BLaER1 (cell line): ENCODE data around the gene SYDE2.
"Not testable (repeated sequence)": the region's sequence is repeated elsewhere in the genome, so short reads cannot be mapped to it uniquely, and the experiment has no call there.

ENCODE experiments used
- H3K27ac ChIP-seq: shearing (Covaris generic); formaldehyde crosslinking; 2 replicates; pipeline ENCODE4 v1.8.1; 2022
- H3K27me3 ChIP-seq: shearing (Covaris generic); formaldehyde crosslinking; 2 replicates; pipeline ENCODE4 v1.8.1; 2022
- H3K36me3 ChIP-seq: shearing (Covaris generic); formaldehyde crosslinking; 2 replicates; pipeline ENCODE4 v1.8.1; 2022
- H3K4me1 ChIP-seq: shearing (Covaris generic); formaldehyde crosslinking; 2 replicates; pipeline ENCODE4 v1.8.1; 2022
- H3K4me2 ChIP-seq: shearing (Covaris generic); formaldehyde crosslinking; 2 replicates; pipeline ENCODE4 v1.8.1; 2022
- H3K4me3 ChIP-seq: shearing (Covaris generic); formaldehyde crosslinking; 2 replicates; pipeline ENCODE4 v1.8.1; 2022
- H3K9ac ChIP-seq: shearing (Covaris generic); formaldehyde crosslinking; 2 replicates; pipeline ENCODE4 v1.8.1; 2022
- H3K9me3 ChIP-seq: shearing (Covaris generic); formaldehyde crosslinking; 2 replicates; pipeline ENCODE4 v1.8.1; 2022
- H4K20me1 ChIP-seq: shearing (Covaris generic); formaldehyde crosslinking; 2 replicates; pipeline ENCODE4 v1.8.1; 2022
- Cebpa-rat ChIP-seq: shearing (Covaris generic); IDR thresholded peaks from 2 replicates; pipeline ENCODE4 v1.8.1; 2022

Gene SYDE2

DNA sequence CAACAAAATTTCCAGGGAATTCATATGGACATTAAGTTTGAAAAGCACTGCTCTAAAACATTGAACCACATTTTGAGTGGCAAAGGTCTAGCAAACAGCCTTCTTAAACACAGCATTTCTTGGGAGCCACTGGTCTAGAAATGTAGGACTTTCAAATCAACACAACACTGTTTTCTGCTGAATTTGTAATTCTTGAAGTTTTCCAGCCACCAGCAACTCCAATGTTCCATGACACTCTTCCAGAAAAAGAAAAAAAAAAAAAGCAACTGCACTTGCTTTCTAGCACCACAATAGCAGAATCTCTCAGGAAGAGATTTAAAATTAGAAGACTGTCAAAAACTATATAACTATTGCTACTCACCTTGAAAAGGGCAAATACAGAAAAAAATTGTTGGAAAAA is 4.5 kb downstream of the SYDE2 start:
- no peaks in the 10 kb centered on the region for H3K36me3 ChIP-seq

DNA sequence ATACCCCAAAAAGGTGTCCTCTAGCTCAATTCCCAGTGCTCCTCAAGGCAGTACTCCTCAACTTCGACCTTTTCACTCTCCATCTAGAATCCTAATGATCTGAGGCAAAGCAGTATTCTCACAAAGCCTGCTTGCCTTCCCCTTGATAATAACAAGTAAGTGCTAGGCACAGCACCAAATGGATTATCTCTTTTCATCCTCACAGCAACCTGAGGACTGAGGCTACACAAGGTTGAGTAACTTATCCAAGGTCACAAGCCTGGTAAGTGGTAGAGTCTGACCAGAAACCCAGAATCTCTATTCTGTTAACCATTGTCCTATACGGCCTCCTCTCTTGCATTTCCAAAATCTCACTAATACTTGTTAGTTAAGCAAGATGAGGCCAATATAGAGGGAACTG is 5.1 kb downstream of the SYDE2 start:
- no peak overlapping the region for H3K27ac ChIP-seq
- no peak overlapping the region for H3K4me3 ChIP-seq
- H4K20me1 ChIP-seq, result peaks cover 13% of the 10 kb centered on the region
- peaks cover 6% of the 10 kb centered on the region; the same call in 1 of the 2 replicates for H3K4me1 ChIP-seq
- H3K9me3 ChIP-seq, result no peaks in the 10 kb centered on the region
- no peak overlapping the region for H3K4me2 ChIP-seq
- TF ChIP-seq Cebpa-rat, result no peak
- H3K9ac ChIP-seq, result no peak overlapping the region
- peaks cover 28% of the 10 kb centered on the region for H3K27me3 ChIP-seq
- no peaks in the 10 kb centered on the region for H3K36me3 ChIP-seq

More for the DNA sequence above, 4.5 kb downstream of the SYDE2 start:
- TF ChIP-seq Cebpa-rat, result no peak
- Histone ChIP-seq H3K9ac (no peak overlapping the region), H3K4me3 (no peak overlapping the region), H4K20me1 (peaks cover 19% of the 10 kb centered on the region), H3K27ac (no peak overlapping the region), H3K4me2 (no peak overlapping the region), H3K4me1 (peaks cover 8% of the 10 kb centered on the region; the same call in 1 of the 2 replicates), H3K27me3 (peaks cover 34% of the 10 kb centered on the region), H3K9me3 (no peaks in the 10 kb centered on the region)

DNA sequence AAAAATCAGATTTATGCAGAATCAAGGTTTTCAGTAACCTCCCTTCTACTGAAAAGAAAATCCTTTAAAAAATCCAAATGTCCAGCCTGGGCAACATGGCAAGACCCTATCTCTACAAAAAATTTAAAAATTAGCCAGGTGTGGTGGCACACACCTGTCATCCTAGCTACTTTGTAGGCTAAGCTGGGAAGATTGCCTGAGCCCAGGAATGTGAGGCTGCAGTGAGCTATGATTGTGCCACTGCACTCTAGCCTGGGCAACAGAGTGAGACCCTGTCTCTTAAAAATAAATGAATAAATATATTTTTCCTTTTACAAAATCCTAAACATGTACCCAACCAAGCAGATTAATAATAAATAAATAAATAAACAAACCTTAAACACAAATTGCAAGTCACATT is 8.7 kb downstream of the SYDE2 start:
- H3K4me3 ChIP-seq, H3K27me3 ChIP-seq, H3K9ac ChIP-seq, H3K9me3 ChIP-seq, H3K36me3 ChIP-seq, H3K4me2 ChIP-seq, H4K20me1 ChIP-seq, H3K27ac ChIP-seq, H3K4me1 ChIP-seq: not testable (repeated sequence)

DNA sequence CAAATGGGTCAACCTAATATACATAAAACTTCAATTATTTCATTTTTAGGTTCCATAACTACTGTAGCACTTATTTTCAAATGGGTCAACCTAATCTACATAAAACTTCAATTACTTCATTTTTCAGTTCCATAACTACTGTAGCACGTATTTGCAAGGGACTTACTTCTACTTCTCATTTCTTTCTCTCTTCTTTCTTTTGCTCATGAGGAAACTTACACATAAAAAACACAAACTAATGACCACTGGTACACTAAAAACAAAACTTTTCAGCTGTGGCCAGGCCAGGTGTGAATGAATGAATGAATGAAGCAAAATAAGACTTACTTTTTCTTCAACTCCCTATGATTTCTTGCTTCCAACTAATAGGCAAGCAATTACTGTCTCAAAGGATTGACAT is 11.7 kb downstream of the SYDE2 start:
- H3K27me3 ChIP-seq, result no peaks in the 10 kb centered on the region
- H3K4me3 ChIP-seq, result no peak overlapping the region
- no peaks in the 10 kb centered on the region for H3K4me1 ChIP-seq
- H3K27ac ChIP-seq, result no peak overlapping the region
- no peak overlapping the region for H3K9ac ChIP-seq
- no peaks in the 10 kb centered on the region for H3K36me3 ChIP-seq
- no peaks in the 10 kb centered on the region for H4K20me1 ChIP-seq
- no peak overlapping the region for H3K4me2 ChIP-seq
- TF ChIP-seq Cebpa-rat, result no peak
- no peaks in the 10 kb centered on the region for H3K9me3 ChIP-seq

DNA sequence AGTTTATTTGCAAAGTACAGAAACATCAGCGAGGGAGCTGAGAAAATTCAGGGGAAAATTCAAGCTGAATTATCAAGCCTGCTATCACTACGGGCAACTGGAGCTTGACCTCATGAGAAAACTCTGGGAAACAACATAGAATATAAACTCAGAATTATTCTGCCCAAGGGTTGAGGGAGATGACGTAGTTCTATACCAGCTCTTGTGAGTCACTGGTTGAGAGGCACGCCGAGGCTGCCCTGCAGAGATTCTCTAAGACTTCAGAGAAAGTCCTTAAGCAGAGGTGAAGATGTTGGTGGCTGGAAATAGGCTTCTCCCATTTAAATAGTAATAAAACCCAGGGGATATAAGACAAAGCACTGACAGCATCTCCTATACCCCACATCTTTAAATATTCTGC is 12.3 kb downstream of the SYDE2 start:
- Histone ChIP-seq H3K36me3 (no peaks in the 10 kb centered on the region), H3K9me3 (no peaks in the 10 kb centered on the region), H3K4me2 (no peak overlapping the region), H3K27me3 (no peaks in the 10 kb centered on the region), H3K9ac (no peak overlapping the region), H4K20me1 (no peaks in the 10 kb centered on the region), H3K4me1 (no peaks in the 10 kb centered on the region), H3K4me3 (no peak overlapping the region), H3K27ac (no peak overlapping the region)
- no peak for TF ChIP-seq Cebpa-rat

DNA sequence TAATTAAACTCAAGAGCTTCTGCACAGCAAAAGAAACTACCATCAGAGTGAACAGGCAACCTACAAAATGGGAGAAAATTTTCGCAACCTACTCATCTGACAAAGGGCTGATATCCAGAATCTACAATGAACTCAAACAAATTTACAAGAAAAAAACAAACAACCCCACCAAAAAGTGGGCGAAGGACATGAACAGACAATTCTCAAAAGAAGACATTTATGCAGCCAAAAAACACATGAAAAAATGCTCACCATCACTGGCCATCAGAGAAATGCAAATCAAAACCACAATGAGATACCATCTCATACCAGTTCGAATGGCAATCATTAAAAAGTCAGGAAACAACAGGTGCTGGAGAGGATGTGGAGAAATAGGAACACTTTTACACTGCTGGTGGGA is 13.8 kb downstream of the SYDE2 start:
- H3K4me1 ChIP-seq, H3K9me3 ChIP-seq: not testable (repeated sequence)

DNA sequence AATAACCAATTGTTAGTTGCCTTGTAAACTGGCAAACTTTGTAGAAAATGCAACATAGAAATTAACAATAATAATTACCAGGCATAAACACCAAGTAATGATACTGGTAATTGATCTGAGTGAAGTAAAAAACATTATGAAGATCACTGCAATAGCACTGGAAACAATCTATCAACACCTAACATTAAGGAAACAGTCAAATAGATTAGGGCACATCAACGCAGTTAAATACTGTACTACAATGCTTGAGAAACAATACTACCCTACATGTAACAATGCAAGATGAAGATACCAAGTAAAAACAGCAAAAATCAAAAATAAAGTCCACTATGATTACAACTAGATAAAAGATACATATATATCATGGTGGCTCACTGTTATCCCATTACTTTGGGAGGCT is 16.6 kb downstream of the SYDE2 start:
- TF ChIP-seq Cebpa-rat, result no peak
- Histone ChIP-seq H3K9me3 (no peaks in the 10 kb centered on the region), H3K4me2 (no peak overlapping the region), H3K36me3 (no peaks in the 10 kb centered on the region), H3K9ac (no peak overlapping the region), H3K27ac (no peak overlapping the region), H3K4me3 (no peak overlapping the region), H3K4me1 (no peaks in the 10 kb centered on the region), H3K27me3 (no peaks in the 10 kb centered on the region), H4K20me1 (no peaks in the 10 kb centered on the region)

More for the DNA sequence above, 13.8 kb downstream of the SYDE2 start:
- H3K27ac ChIP-seq, H3K4me3 ChIP-seq, H4K20me1 ChIP-seq, H3K36me3 ChIP-seq, H3K9ac ChIP-seq, H3K4me2 ChIP-seq, H3K27me3 ChIP-seq: not testable (repeated sequence)

DNA sequence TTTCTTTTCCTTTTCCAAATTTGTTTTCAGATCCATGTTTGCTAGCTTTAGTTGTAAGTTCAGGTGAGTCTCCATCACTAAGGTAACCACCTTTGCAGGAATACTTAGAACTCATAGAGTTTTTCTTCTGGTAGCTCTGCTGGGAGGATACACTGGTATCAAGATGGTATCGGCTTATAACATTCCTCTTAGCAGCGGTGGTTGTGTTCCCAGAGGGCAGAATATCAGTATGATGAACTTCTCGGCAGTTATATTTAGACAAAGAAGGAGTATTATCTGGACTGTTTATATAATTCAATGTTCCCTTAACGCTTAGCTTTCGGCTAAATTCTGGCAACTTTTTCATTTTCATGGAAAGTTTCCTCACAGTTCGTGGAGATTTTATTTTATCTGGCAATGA is 18.1 kb downstream of the SYDE2 start:
- TF ChIP-seq Cebpa-rat, result no peak
- Histone ChIP-seq H3K9me3 (no peaks in the 10 kb centered on the region), H3K4me3 (no peak overlapping the region), H3K9ac (no peak overlapping the region), H3K4me2 (no peak overlapping the region), H3K4me1 (no peaks in the 10 kb centered on the region), H4K20me1 (no peaks in the 10 kb centered on the region), H3K36me3 (no peaks in the 10 kb centered on the region), H3K27ac (no peak overlapping the region), H3K27me3 (no peaks in the 10 kb centered on the region)

DNA sequence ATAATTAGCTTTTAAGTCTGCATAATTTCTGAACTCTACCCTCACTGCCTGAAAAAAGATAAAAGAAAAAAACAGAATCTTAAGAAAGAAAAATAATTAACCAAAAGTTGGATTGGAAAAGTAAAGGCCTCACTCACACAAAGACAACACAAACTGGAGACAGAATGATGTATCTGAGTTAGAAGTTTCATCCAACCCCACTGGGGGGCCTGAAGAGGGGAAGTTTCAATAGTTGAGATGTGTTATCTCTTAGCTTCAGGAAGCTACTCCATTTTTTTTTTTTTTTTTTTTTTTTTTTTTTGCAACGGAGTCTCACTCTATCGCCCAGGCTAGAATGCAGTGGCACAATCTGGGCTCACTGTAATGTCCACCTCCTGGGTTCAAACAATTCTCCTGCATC is 19.9 kb downstream of the SYDE2 start:
- TF ChIP-seq Cebpa-rat, result no peak
- Histone ChIP-seq H3K36me3 (no peaks in the 10 kb centered on the region), H3K27ac (no peak overlapping the region), H3K4me2 (no peak overlapping the region), H3K9ac (no peak overlapping the region), H4K20me1 (no peaks in the 10 kb centered on the region), H3K4me1 (no peaks in the 10 kb centered on the region), H3K27me3 (no peaks in the 10 kb centered on the region), H3K9me3 (no peaks in the 10 kb centered on the region), H3K4me3 (no peak overlapping the region)

DNA sequence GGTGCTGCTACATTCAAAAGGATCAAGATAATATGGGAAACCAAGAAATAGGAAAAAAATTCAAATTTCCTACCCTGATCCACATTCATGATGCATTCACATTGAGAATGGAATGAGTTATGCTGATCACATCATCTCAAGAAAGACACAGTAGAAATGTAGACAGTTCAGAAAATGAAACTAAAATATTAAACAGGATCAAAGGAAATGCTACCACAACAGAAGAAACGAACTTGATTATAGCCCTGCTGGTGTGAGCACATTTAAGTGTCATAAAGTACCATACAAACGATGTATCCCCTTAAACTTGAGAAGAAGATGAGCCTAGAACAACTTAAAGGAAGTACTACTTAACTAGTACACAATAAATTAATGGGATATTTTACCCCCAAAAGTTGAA is 21.3 kb downstream of the SYDE2 start:
- no peak overlapping the region for H3K4me3 ChIP-seq
- no peak for TF ChIP-seq Cebpa-rat
- H3K36me3 ChIP-seq, result no peaks in the 10 kb centered on the region
- H3K4me1 ChIP-seq, result no peaks in the 10 kb centered on the region
- no peak overlapping the region for H3K9ac ChIP-seq
- no peaks in the 10 kb centered on the region for H4K20me1 ChIP-seq
- no peak overlapping the region for H3K27ac ChIP-seq
- H3K9me3 ChIP-seq, result no peaks in the 10 kb centered on the region
- H3K27me3 ChIP-seq, result no peaks in the 10 kb centered on the region
- no peak overlapping the region for H3K4me2 ChIP-seq

DNA sequence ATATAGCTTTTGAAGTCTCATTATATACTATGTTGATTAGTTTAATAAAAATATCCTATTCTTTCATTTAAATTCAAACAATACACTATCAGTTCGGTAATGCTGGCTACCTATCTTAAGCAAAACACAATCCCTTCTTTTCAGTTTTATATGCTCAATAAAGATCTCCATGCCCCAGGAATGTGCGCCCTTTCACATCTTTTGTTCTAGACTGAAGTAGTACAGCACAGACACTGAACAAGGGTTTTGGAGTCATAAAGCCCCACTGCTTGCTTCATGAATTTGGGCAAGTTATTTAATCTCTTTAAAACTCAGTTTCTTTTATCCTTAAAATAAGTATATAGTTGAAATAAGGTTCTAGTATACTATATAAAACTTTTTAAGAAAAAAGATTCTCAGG is 22.4 kb downstream of the SYDE2 start:
- Histone ChIP-seq H3K4me2 (no peak overlapping the region), H3K36me3 (no peaks in the 10 kb centered on the region), H3K4me1 (no peaks in the 10 kb centered on the region), H3K27me3 (no peaks in the 10 kb centered on the region), H3K4me3 (no peak overlapping the region), H4K20me1 (no peaks in the 10 kb centered on the region), H3K9me3 (no peaks in the 10 kb centered on the region), H3K27ac (no peak overlapping the region), H3K9ac (no peak overlapping the region)
- TF ChIP-seq Cebpa-rat, result no peak
